CD4-positive, alpha-beta T cell treated with Interleukin-4 for 4 hours (primary cell): ENCODE measurements around the gene EPHX1.

ENCODE experiments used
- DNase-seq: peaks from one replicate; pipeline ENCODE4 v3.0.0-alpha.2; 2020

Gene EPHX1

GRCh38 chr1:225866061-225866837 is 56.3 kb downstream of the EPHX1 start:
- DNase-seq: peak; percentile 76

GRCh38 chr1:225866981-225867380 is 57.1 kb downstream of the EPHX1 start:
- DNase-seq: no peak

- no peak for DNase-seq
Measured at GRCh38 chr1:225868631-225869330, 58.9 kb downstream of the EPHX1 start.

- DNase-seq: no peak
Measured at GRCh38 chr1:225870911-225871310, 61.0 kb downstream of the EPHX1 start.

- no peak for DNase-seq
Measured at GRCh38 chr1:225871359-225872074, 61.6 kb downstream of the EPHX1 start.

GRCh38 chr1:225872075-225872430 is 62.1 kb downstream of the EPHX1 start:
- no peak for DNase-seq

- DNase-seq: no peak
Measured at GRCh38 chr1:225873281-225873850, 63.4 kb downstream of the EPHX1 start.

GRCh38 chr1:225874431-225874830 is 64.5 kb downstream of the EPHX1 start:
- DNase-seq: no peak

- DNase-seq: no peak
Measured at GRCh38 chr1:225875044-225875815, 65.3 kb downstream of the EPHX1 start.

GRCh38 chr1:225876900-225877510 is 67.1 kb downstream of the EPHX1 start:
- DNase-seq: no peak

GRCh38 chr1:225877580-225877979 is 67.7 kb downstream of the EPHX1 start:
- no peak for DNase-seq

- DNase-seq: no peak
Measured at GRCh38 chr1:225878282-225878681, 68.4 kb downstream of the EPHX1 start.

- DNase-seq: peak; percentile 33
Measured at GRCh38 chr1:225879521-225880221, 69.7 kb downstream of the EPHX1 start.

GRCh38 chr1:225880222-225880588 is 70.3 kb downstream of the EPHX1 start:
- no peak for DNase-seq

- no peak for DNase-seq
Measured at GRCh38 chr1:225880636-225881035, 70.7 kb downstream of the EPHX1 start.

GRCh38 chr1:225881081-225881958 is 71.4 kb downstream of the EPHX1 start:
- peak; percentile 60 for DNase-seq

- DNase-seq: peak; percentile 89
Measured at GRCh38 chr1:225881959-225882693, 72.2 kb downstream of the EPHX1 start, which contains the start of gene TMEM63A. TMEM63A (minus strand) TSS chr1:225882380; CDS start chr1:225877580, 4,800 bp downstream.

GRCh38 chr1:225882694-225883615 is 73.0 kb downstream of the EPHX1 start:
- no peak for DNase-seq
